A549 (cell line): ENCODE results near the gene ATG10. TPM values are rescaled to one million over a fixed set of nuclear protein-coding genes. Genes with fewer than 3 reads are reported as not detected.

Source experiments
- ATAC-seq, 2 experiments: fragments of 200-7000 bp in 1 of 2; fragments of >200 bp in 1 of 2; cut with Nextera tagmentation in 1 of 2; cut with Tn5 transposase in 1 of 2; 3 replicates each; pipeline versions ENCODE4 v1.8.0 to v1.9.1; 2018 to 2020; ENCODE audit warnings: mild to moderate bottlenecking in 1 of 2, moderate library complexity in 1 of 2
- CTCF ChIA-PET: fragments of 300-600 bp; sonication (Branson Sonifier 250); formaldehyde crosslinking; extraction: SDS; loops from one replicate; lab custom pipeline; 2021; ENCODE audit warnings: antibody characterized with exemption, inconsistent platforms; lab: Yijun Ruan, JAX
- POLR2A ChIA-PET: fragments of 350-600 bp; formaldehyde crosslinking; extraction: SDS; loops from one replicate; lab custom pipeline; 2021; ENCODE audit warnings: antibody characterized with exemption, inconsistent platforms; lab: Yijun Ruan, JAX
- DNase-seq, 2 experiments: peaks; one replicate each; pipeline versions ENCODE4 v3.0.0 to v3.0.0-alpha.2; 2011 to 2016; ENCODE audit warnings: low read depth in 1 of 2, low spot score in 1 of 2
- FAIRE-seq: peaks from 2 replicates; lab custom pipeline; 2011; peaks lifted over from hg19 to GRCh38; lab: Jason Lieb, UNC
- H3K27ac ChIP-seq, 2 experiments: fragments of >200 bp; sonication (Bioruptor Twin); formaldehyde crosslinking; 3 replicates each; pipeline ENCODE4 v1.5.1; 2016 to 2017
- H3K4me1 ChIP-seq: fragments of >200 bp; sonication (Bioruptor Twin); formaldehyde crosslinking; 3 replicates; pipeline ENCODE4 v1.6.1; 2016
- H3K4me2 ChIP-seq: fragments of >200 bp; sonication (Bioruptor Twin); formaldehyde crosslinking; 3 replicates; pipeline ENCODE4 v1.6.1; 2016
- H3K4me3 ChIP-seq: fragments of >200 bp; sonication (Bioruptor Twin); formaldehyde crosslinking; 3 replicates; pipeline ENCODE4 v1.5.1; 2016
- H3K9me3 ChIP-seq: fragments of >200 bp; sonication (Bioruptor Twin); formaldehyde crosslinking; 3 replicates; pipeline ENCODE4 v1.6.1; 2016
- ATOH8 ChIP-seq: fragments of 250-450 bp; sonication (Bioruptor Pico); IDR thresholded peaks from 2 replicates; pipeline ENCODE4 v1.5.0; 2020; ENCODE audit warnings: low read depth, mild to moderate bottlenecking, moderate library complexity
- BCL3 ChIP-seq: fragments of >200 bp; sonication (Bioruptor Twin); formaldehyde crosslinking; IDR thresholded peaks from 3 replicates; pipeline ENCODE4 v1.6.1; 2016
- CBX2 ChIP-seq: fragments of 200-600 bp; sonication (generic); IDR thresholded peaks from 2 replicates; pipeline ENCODE4 v1.6.1; 2016; ENCODE audit warnings: low read depth, mild to moderate bottlenecking, borderline replicate concordance
- CEBPB ChIP-seq, 2 experiments: fragments of >200 bp in 1 of 2; sonication (Bioruptor Twin) in 1 of 2; formaldehyde crosslinking in 1 of 2; IDR thresholded peaks; 2 replicates each; pipeline ENCODE4 v1.6.1; 2012 to 2016
- CHD2 ChIP-seq: fragments of 150-350 bp; IDR thresholded peaks from 2 replicates; pipeline ENCODE4 v1.6.1; 2014; ENCODE audit warnings: low read length; ENCODE audit not compliant: partially characterized antibody
- CHD4 ChIP-seq: fragments of 200-600 bp; sonication (generic); IDR thresholded peaks from 2 replicates; pipeline ENCODE4 v1.6.1; 2016; ENCODE audit warnings: antibody characterized with exemption, mild to moderate bottlenecking, borderline replicate concordance
- ESRRA ChIP-seq: fragments of 150-350 bp; IDR thresholded peaks from 2 replicates; pipeline ENCODE4 v1.6.1; 2014; ENCODE audit warnings: mild to moderate bottlenecking, low read length, borderline replicate concordance
- FOSB ChIP-seq: fragments of 250-450 bp; sonication (Bioruptor Pico); IDR thresholded peaks from 2 replicates; pipeline ENCODE4 v1.5.0; 2020; ENCODE audit warnings: mild to moderate bottlenecking, moderate library complexity
- HOXA7 ChIP-seq: fragments of 250-450 bp; sonication (Bioruptor Pico); IDR thresholded peaks from 2 replicates; pipeline ENCODE4 v1.5.0; 2020; ENCODE audit warnings: mild to moderate bottlenecking, moderate library complexity
- HOXB5 ChIP-seq: fragments of 250-450 bp; sonication (Bioruptor Pico); IDR thresholded peaks from 2 replicates; pipeline ENCODE4 v1.5.0; 2020; ENCODE audit warnings: mild to moderate bottlenecking, moderate library complexity
- MAFK ChIP-seq: fragments of 450-650 bp; IDR thresholded peaks from 2 replicates; pipeline ENCODE4 v1.6.1; 2014; ENCODE audit not compliant: partially characterized antibody
- MAX ChIP-seq: IDR thresholded peaks from 2 replicates; pipeline ENCODE4 v1.6.1; 2012
- NR3C1 ChIP-seq: fragments of >200 bp; sonication (Bioruptor Twin); formaldehyde crosslinking; IDR thresholded peaks from 3 replicates; pipeline ENCODE4 v1.6.1; 2017
- PBX3 ChIP-seq: IDR thresholded peaks from 2 replicates; pipeline ENCODE4 v1.6.1; 2012
- PHF8 ChIP-seq: fragments of 200-600 bp; sonication (generic); IDR thresholded peaks from 2 replicates; pipeline ENCODE4 v1.6.1; 2016; ENCODE audit warnings: low read depth, mild to moderate bottlenecking, antibody characterized with exemption, moderate library complexity, borderline replicate concordance
- RAD21 ChIP-seq, 2 experiments: fragments of >200 bp in 1 of 2; sonication (Bioruptor Twin) in 1 of 2; formaldehyde crosslinking in 1 of 2; IDR thresholded peaks in 1 of 2; conservative IDR thresholded peaks in 1 of 2; 2 replicates in 1 of 2; 3 replicates in 1 of 2; pipeline ENCODE4 v1.6.1; 2012 to 2018; ENCODE audit warnings: inconsistent platforms in 1 of 2
- RNF2 ChIP-seq: fragments of 200-600 bp; sonication (generic); IDR thresholded peaks from 2 replicates; pipeline ENCODE4 v1.6.1; 2016; ENCODE audit warnings: low read depth, mild to moderate bottlenecking, antibody characterized with exemption, moderate library complexity, borderline replicate concordance
- SMC3 ChIP-seq: fragments of >200 bp; sonication (Bioruptor Twin); formaldehyde crosslinking; IDR thresholded peaks from 3 replicates; pipeline ENCODE4 v1.6.1; 2018; ENCODE audit warnings: inconsistent platforms
- SREBF2 ChIP-seq: fragments of 450-650 bp; IDR thresholded peaks from 2 replicates; pipeline ENCODE4 v1.6.1; 2014; ENCODE audit warnings: mild to moderate bottlenecking, moderate library complexity
- USF2 ChIP-seq: fragments of 450-650 bp; IDR thresholded peaks from 2 replicates; pipeline ENCODE4 v1.6.1; 2014; ENCODE audit warnings: antibody characterized with exemption
- ZFP36 ChIP-seq: fragments of 450-650 bp; IDR thresholded peaks from 2 replicates; pipeline ENCODE4 v1.6.1; 2014; ENCODE audit warnings: borderline replicate concordance; ENCODE audit not compliant: partially characterized antibody
- ZNF302 ChIP-seq: fragments of 250-450 bp; sonication (Bioruptor Pico); IDR thresholded peaks from 2 replicates; pipeline ENCODE4 v1.9.0; 2021; ENCODE audit warnings: inconsistent platforms, mild to moderate bottlenecking, moderate library complexity
- WGBS: methylation state at CpG from one replicate; pipeline ENCODE4 v1.1.6; 2017; ENCODE audit errors: missing lambda C conversion rate; 5-methylcytosine and 5-hydroxymethylcytosine counted together
- polyA plus RNA-seq, 4 experiments: library from polyadenylated mRNA; depleted of rRNA in 3 of 4; stranded (reverse); fragments of >200 nt; fragmentation: RNase III in 1 of 4; extraction: RNeasy Plus Mini Kit Qiagen cat#74134 plus additional on column Dnase treatment in 1 of 4; gene quantifications; 2 replicates in 3 of 4; 3 replicates in 1 of 4; pipeline ENCODE4 v1.2.3, GENCODE V29; 2011 to 2017

Gene ATG10
- polyA plus RNA-seq, 2 of the 4 experiments (the other 2 are of a cell fraction) = 12.7 to 17.9 TPM

- ATAC-seq (no peak), FAIRE-seq (no peak), DNase-seq (no peak)
- Histone ChIP-seq H3K4me1 (no peaks in the 10 kb centered on the region), H3K9me3 (peaks cover 15% of the 10 kb centered on the region), H3K27ac (no peak overlapping the region), H3K4me3 (no peak overlapping the region), H3K4me2 (no peak overlapping the region)
- ChIA-PET CTCF (no interaction called here), POLR2A (no interaction called here)
- 78% methylated on average over 6 of the region's 6 CpGs for WGBS
- TF ChIP-seq PBX3 (no peak), ZFP36 (no peak), CBX2 (no peak), RAD21 (conservative IDR thresholded peaks at IDR 0.05 in 1 of 2, IDR thresholded peaks at IDR 0.05 in 1 of 2) (peak in 1 of 2 experiments; percentile 11; a peak in 1 of 5 replicates), HOXB5 (CRISPR knock-in tag) (no peak), ATOH8 (CRISPR knock-in tag) (no peak), HOXA7 (CRISPR knock-in tag) (no peak), ZNF302 (CRISPR knock-in tag) (no peak), ESRRA (no peak), MAFK (peak; percentile 75), NR3C1 (no peak), CHD2 (no peak), RNF2 (no peak), PHF8 (no peak), FOSB (no peak)
Measured at GRCh38 chr5:82244854-82245635, 273.2 kb downstream of the ATG10 start.

GRCh38 chr5:82246960-82247574 lies 275.2 kb downstream of the ATG10 start:
- Histone ChIP-seq H3K4me2 (no peak overlapping the region), H3K4me3 (no peak overlapping the region), H3K9me3 (peaks cover 15% of the 10 kb centered on the region), H3K27ac (no peak overlapping the region), H3K4me1 (no peaks in the 10 kb centered on the region)
- DNase-seq (no peak), FAIRE-seq (no peak), ATAC-seq (no peak)
- no peak for TF ChIP-seq MAFK
- TF ChIP-seq NR3C1 = no peak
- no peak for TF ChIP-seq FOSB
- TF ChIP-seq SMC3 = no peak
- no peak for TF ChIP-seq CHD4
- no peak for TF ChIP-seq USF2
- no peak for TF ChIP-seq BCL3
- TF ChIP-seq SREBF2 = no peak
- no peak for TF ChIP-seq CEBPB (IDR thresholded peaks at IDR 0.05)
- TF ChIP-seq MAX = no peak
- 95% methylated on average over 1 of the region's 1 CpG for WGBS
- ChIA-PET POLR2A (no interaction called here), CTCF (interaction anchor here (1.3 to 1.7 kb wide), 3 partner anchors 12 to 22 kb away, joined by 4 to 6 read pairs (median 4); no protein-coding TSS in a partner anchor)
